Measurements from ENCODE around the gene DCC.

The DCC gene

GRCh38 chr18:52657043-52657805 lies 317.2 kb downstream of the DCC start:
- no peak for TF ChIP-seq CTCF (IDR thresholded peaks at IDR 0.05; ENCODE audit: control extremely low read depth, extremely low read depth, low read depth, missing control alignments)
- ChIA-PET CTCF (no interaction called here), POLR2A (no interaction called here)
- DNase-seq (ENCODE audit: extremely low spot score), result no peak

- no peak for DNase-seq (ENCODE audit: extremely low spot score)
- TF ChIP-seq CTCF (IDR thresholded peaks at IDR 0.05; ENCODE audit: control extremely low read depth, extremely low read depth, low read depth, missing control alignments), result no peak
- ChIA-PET POLR2A (no interaction called here), CTCF (no interaction called here)
These were observed 327.6 kb downstream of the DCC start for GRCh38 chr18:52667463-52668065.

GRCh38 chr18:52670896-52671295 lies 330.9 kb downstream of the DCC start:
- ChIA-PET POLR2A (no interaction called here), CTCF (interaction anchor here (0.7 to 1.5 kb wide), 3 partner anchors 9 to 1050 kb away, joined by 4 to 7 read pairs (median 4); no protein-coding TSS in a partner anchor)
- DNase-seq (ENCODE audit: extremely low spot score), result no peak
- TF ChIP-seq CTCF (IDR thresholded peaks at IDR 0.05; ENCODE audit: control extremely low read depth, extremely low read depth, low read depth, missing control alignments), result peak; percentile 8

- ChIA-PET CTCF (interaction anchor here (1.5 kb wide), 1 partner anchor 9 kb away, joined by 3 read pairs; no protein-coding TSS in a partner anchor), POLR2A (no interaction called here)
- TF ChIP-seq CTCF (IDR thresholded peaks at IDR 0.05; ENCODE audit: control extremely low read depth, extremely low read depth, low read depth, missing control alignments), result no peak
- no peak for DNase-seq (ENCODE audit: extremely low spot score)
These were observed 338.0 kb downstream of the DCC start for GRCh38 chr18:52678034-52678433.

- no peak for DNase-seq (ENCODE audit: extremely low spot score)
- no peak for TF ChIP-seq CTCF (IDR thresholded peaks at IDR 0.05; ENCODE audit: control extremely low read depth, extremely low read depth, low read depth, missing control alignments)
These were observed 338.6 kb downstream of the DCC start for GRCh38 chr18:52678551-52678950.

GRCh38 chr18:52679354-52679753 lies 339.4 kb downstream of the DCC start:
- POLR2A ChIA-PET, result no interaction called here
- TF ChIP-seq CTCF (IDR thresholded peaks at IDR 0.05; ENCODE audit: control extremely low read depth, extremely low read depth, low read depth, missing control alignments), result no peak
- CTCF ChIA-PET, result interaction anchor here (1.5 kb wide), 1 partner anchor 11 kb away, joined by 3 read pairs; no protein-coding TSS in a partner anchor
- DNase-seq (ENCODE audit: extremely low spot score), result no peak

More at GRCh38 chr18:52678551-52678950, 338.6 kb downstream of the DCC start:
- ChIA-PET CTCF (interaction anchor here (1.5 kb wide), 1 partner anchor 10 kb away, joined by 3 read pairs; no protein-coding TSS in a partner anchor), POLR2A (no interaction called here)

Measured in GM10248 (cell line).